ENCODE results near the gene EPN1.

The EPN1 gene

DNA sequence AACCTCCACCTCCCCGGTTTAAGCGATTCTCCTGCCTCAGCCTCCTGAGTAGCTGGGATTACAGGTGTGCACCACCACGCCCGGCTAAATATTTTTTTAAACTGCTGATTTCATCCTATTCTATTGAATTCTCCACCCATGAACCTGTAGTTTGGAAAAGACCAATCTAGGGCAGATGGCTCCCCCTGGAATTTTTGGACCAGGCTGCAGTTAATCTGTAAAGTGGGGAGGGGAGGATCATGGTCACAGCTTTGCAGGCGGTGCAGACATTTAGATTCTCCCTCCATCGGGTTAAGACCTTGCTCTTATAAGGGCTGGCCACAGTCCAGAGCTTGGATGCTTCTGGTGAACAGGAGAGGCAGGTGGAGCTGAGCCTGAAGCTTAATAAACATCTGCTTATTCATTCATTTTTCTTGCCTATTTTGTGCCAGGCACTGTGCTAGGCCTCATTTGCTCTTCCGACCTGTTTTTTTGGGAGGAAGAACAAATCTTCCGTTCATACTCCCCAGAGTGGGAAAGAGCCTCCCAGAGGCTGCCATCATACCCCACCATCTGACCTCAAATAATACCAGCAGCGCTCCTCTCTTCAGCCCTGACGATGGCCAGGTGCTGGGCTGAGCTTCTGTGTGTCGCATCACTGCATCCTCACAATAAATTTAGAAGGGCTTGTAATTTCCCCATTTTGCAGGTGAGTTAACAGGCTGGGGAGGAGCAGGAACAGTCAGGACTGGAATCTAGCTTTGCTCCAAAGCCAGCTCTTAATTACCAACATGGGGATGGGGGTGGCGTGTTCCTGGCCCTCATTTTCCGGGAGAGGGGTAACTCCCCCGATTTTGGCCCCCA is 27.9 kb upstream of the EPN1 start:
- no peak for DNase-seq (ENCODE audit: low read depth in 2 of 2)

DNA sequence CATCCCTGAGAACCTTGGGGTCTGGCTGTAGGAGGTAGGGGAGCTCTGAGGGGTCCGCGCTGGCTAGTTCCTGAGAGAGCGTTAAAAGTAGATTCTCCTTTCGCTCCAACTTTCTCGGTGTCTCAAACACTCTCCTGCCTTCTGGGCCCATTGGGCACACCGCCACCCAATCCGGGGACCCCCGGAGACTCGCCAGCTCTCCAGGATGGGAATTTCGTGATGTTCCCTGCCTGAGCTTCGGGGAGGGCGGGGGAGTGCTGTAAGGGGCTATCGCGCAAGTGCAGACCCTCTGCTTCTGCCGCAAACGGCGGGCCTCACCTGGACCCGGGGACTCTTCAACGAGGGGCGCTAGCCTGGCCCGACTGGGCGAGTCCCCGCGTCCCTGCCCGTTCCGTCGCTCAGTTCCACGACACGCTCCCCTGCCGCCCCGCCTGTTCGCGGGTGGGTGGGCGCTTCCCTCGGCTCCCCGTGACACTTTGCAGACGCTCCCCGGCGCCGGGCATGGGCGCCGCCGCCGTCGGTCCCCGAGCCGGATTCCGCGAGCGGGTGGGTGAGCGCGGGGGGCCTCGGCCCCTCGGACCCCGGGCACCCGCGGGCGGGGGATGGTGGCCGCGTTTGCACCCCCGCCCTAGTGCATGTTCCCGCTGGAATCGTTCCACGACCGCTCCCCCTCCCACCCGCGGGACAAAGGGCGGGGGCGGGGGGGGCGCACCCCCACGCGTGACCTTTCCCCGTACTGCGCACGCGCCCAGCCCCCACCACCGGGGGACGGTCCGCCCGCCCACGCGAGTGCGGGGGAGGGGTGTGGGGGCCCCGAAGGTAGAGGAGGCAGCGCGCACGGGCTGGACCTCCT is 27.1 kb upstream of the EPN1 start, which contains the start of gene CCDC106:
Gene CCDC106, plus strand, starts transcription at position 481 of the 853 bp plus-strand sequence. CDS start 835 bp downstream, outside the sequence.
- no peak for DNase-seq (ENCODE audit: low read depth in 2 of 2)

DNA sequence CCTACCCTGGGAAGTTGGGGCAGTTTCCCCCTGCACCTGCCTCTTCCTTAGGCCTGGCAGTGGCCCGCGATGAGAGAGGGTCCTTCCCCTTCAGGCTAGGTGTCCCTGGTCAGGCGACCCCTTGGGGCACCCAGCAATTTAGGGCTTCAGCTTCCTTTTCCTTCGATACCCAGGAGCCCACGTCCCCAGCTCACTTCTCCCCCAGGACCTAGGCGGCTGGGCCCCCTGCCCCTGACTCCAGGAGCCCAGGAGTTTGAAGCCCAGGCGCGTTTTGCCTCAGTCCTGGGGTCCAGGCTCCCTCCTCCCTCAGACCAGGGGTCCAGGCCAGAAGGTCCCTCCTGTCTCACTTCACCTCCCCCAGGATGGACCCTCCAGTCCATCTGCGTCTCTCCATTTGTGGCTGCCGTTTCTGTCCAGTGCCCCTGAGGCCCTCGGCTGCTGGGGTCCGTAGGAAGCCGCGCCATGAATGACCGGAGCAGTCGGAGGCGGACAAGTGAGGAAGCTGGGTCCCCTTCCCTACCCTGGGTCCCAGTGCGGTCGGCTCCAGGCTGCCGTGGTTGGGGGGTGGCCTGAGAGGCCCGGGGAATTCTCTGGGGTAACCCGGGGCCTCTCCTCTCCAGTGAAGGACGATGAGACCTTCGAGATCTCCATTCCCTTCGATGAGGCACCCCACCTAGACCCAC is 26.3 kb upstream of the EPN1 start:
- no peak for DNase-seq (ENCODE audit: low read depth in 2 of 2)

- no peak for DNase-seq (ENCODE audit: low read depth in 2 of 2)
Observed at GRCh38 chr19:55649268-55650125, 25.5 kb upstream of the EPN1 start.

- DNase-seq (ENCODE audit: low read depth in 2 of 2) = no peak
Observed at GRCh38 chr19:55650126-55650557, 24.9 kb upstream of the EPN1 start.

DNA sequence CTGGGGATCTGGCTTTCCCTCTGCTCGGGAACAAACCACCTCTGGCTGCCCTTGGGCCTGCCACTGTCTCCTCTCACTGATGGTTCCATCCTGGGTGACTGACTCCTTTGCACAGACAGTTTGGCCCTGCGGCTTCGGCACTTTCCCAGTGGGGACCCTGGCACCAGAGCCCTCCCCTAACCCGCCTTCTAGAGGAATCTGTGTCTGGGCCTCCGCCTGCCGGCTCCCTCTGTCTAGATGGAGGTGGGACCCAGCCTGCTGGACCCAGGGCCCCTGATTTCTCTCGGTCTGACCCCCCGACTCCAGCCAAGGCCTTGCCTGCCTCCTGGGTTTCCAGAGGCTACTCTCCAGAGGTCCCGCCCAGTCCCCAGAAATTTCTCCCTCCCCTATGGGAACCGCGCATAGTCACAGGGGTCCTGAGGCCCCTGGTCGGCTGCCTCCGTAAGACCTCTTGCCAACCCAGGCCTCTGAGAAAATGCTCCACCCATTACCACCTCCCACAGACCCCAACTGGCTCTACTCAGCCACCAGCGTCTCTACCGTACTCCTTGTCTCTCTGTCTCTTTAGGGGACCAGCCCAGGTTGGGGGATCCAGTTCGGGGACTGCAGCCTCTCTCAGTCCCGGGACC is 24.3 kb upstream of the EPN1 start:
- DNase-seq (ENCODE audit: low read depth in 2 of 2) = no peak

GRCh38 chr19:55651236-55651635 is 23.8 kb upstream of the EPN1 start:
- no peak for DNase-seq (ENCODE audit: low read depth in 2 of 2)

GRCh38 chr19:55652311-55653128 is 22.5 kb upstream of the EPN1 start:
- no peak for DNase-seq (ENCODE audit: low read depth in 2 of 2)

GRCh38 chr19:55653651-55654322 is 21.2 kb upstream of the EPN1 start:
- DNase-seq (ENCODE audit: low read depth in 2 of 2) = peak; percentile 98 to 99

GRCh38 chr19:55654323-55654867 is 20.6 kb upstream of the EPN1 start:
- peak; percentile 92 to 96 for DNase-seq (ENCODE audit: low read depth in 2 of 2)

- peak; percentile 92 to 95 for DNase-seq (ENCODE audit: low read depth in 2 of 2)
Observed at GRCh38 chr19:55654868-55655647, 20.0 kb upstream of the EPN1 start, which contains the start of gene U2AF2. Gene U2AF2, plus strand, starts transcription at chr19:55655035. Its CDS starts 70 bp downstream, at chr19:55655105.

GRCh38 chr19:55655648-55656040 is 19.4 kb upstream of the EPN1 start:
- no peak for DNase-seq (ENCODE audit: low read depth in 2 of 2)

DNA sequence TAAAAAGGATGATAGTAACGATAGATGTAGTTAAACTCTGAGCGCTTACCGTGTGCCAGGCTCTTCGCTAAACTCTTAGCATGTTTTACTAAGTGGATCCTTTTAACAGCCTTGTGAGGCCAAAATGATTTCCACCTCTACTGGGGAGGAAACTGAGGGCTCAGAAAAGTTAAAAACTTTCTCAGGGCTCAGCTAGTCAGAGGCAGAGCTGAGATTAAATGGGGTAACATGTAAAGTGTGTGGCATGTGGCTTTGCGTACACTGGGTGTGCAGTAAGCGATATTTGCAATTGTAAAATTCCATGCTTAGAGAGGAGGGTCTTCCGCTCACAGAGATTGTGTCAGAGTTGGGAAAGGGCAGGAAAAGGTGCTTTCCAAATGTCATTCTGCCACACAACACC is 18.5 kb upstream of the EPN1 start:
- DNase-seq (ENCODE audit: low read depth in 2 of 2) = no peak

DNA sequence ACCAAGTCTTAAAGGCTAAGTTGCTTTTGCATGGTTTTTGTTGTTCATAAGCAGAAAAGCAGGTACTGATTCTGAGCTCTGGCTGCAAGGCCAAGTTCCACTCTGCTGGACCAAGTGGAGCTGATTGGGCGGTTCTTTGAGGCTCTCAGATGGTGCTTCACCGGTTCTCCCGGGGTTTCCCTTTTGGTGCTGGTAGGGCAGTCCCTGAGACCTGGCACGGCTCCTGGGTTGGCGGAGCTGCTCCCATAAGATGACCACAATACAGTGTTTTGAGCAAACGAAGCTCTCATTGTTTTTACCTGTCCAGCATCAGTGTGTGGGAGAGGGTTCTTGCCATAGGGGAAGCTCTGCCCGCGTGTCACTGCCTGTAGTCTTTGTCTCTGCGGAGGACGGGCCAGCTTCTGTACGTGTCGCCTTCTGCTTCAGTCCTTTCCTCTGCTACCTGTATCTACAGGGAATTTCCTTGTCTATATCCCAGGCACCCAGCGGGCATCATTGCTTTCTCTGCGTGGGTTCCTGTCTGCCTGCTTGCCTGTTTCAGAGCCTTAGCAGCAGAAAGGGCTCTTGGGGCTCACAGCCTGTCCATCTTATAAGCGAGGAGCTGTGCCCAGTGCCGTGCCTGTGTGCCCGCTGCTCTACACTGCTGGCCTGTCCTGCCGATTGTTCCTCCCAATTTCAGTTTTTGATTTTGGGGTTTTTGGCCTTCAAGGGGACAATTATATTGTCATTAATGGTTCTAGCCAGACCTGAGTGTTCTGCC is 17.9 kb upstream of the EPN1 start:
- no peak for DNase-seq (ENCODE audit: low read depth in 2 of 2)

DNA sequence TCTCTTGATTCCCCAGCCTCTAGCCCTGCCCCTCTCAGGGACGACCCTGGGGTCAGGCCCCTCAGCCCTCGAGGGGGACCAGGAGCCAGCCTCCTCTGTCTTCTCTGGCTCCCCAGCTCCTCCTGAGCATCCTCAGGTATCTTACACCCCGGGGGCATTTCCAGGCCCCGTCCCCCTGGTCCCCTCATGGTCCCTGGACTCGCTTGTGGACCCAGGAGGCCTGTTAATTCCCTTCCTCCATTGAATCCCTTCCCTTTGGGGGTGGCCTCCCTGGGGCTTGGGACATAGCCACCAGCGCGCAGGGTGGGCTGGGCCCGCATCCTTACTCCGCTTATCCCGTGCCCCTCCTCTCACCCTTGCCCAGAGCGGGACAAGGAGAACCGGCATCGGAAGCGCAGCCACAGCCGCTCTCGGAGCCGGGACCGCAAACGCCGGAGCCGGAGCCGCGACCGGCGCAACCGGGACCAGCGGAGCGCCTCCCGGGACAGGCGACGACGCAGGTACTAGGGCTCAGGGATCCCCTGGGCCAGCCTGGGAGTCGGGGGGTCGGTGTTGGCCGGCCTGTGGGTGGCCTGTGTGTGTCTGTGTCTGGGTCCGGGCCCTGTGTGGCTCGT is 16.1 kb upstream of the EPN1 start:
- no peak for DNase-seq (ENCODE audit: low read depth in 2 of 2)

DNA sequence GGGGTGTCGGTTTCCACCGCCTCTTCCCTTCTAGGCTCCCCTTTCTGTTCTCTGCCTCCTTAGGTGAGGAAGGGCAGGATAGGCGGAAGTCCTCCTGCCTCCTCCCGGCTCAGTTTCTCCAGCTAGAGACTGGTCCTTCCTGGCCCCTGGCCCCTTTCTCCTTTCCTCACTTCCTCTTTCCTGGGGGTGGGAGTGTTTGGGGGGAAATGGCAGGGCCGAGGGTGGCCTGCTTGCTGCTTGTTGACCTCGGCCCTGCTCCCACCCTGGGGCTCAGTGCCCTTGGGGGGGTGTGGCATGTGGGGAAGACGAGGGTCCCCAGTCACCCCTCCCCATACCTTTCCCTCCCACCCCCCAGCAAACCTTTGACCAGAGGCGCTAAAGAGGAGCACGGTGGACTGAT is 15.2 kb upstream of the EPN1 start:
- no peak for DNase-seq (ENCODE audit: low read depth in 2 of 2)

DNA sequence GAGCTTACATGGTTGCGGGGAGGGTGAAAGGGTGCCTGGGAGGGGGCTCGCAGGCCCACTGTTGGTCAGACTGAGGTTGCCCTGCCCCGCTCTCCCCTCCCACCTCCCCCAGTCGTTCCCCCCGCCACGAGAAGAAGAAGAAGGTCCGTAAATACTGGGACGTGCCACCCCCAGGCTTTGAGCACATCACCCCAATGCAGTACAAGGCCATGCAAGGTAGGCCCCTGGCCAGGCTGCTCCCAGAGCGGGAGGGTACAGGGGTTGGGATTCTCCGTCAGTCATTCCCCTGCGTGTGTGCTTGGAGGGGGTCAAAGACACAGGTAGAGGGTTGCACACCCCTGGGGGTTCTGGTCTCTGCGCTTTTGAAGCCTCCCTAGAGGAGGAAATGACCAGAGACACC is 14.6 kb upstream of the EPN1 start:
- DNase-seq (ENCODE audit: low read depth in 2 of 2) = no peak

Data from stimulated activated CD8-positive, alpha-beta memory T cell treated with anti-CD3 and anti-CD28 coated beads, Interleukin-2, amount 100 ng/mL, for 1 hour (primary cell).